HEK293 (cell line): ENCODE measurements around the gene EIF3B.

Source experiments
- CTCF ChIA-PET: fragments of 350-600 bp; formaldehyde crosslinking; extraction: SDS; loops from one replicate; lab custom pipeline; 2021; ENCODE audit warnings: antibody characterized with exemption; lab: Yijun Ruan, JAX
- POLR2A ChIA-PET: fragments of 300-600 bp; formaldehyde crosslinking; extraction: SDS; loops from one replicate; lab custom pipeline; 2020; ENCODE audit warnings: antibody characterized with exemption, inconsistent platforms; lab: Yijun Ruan, JAX
- H3K27ac ChIP-seq: fragments of 200-500 bp; sonication (Bioruptor generic); 2 replicates; pipeline ENCODE4 v1.5.1; 2014; ENCODE audit warnings: low read depth, low read length, control low read depth, inconsistent platforms; ENCODE audit errors: extremely low read depth
- H3K36me3 ChIP-seq, 2 experiments: fragments of 200-500 bp in 1 of 2; sonication (Bioruptor generic) in 1 of 2; 1 replicate in 1 of 2; 2 replicates in 1 of 2; pipeline ENCODE4 v1.5.1; 2014 to 2017; ENCODE audit warnings: inconsistent platforms in 2 of 2, low read length in 2 of 2; ENCODE audit not compliant: control insufficient read depth in 2 of 2, insufficient read depth in 1 of 2
- H3K4me1 ChIP-seq: fragments of 200-500 bp; sonication (Bioruptor generic); 2 replicates; pipeline ENCODE4 v1.5.1; 2014; ENCODE audit warnings: mild to moderate bottlenecking, low read length, inconsistent platforms; ENCODE audit not compliant: control insufficient read depth, insufficient read depth
- H3K4me3 ChIP-seq: 2 replicates; pipeline ENCODE4 v1.5.1; 2011; ENCODE audit warnings: low read depth, mild to moderate bottlenecking, control low read depth, low read length, moderate library complexity
- H3K9me3 ChIP-seq: fragments of 200-500 bp; sonication (Bioruptor generic); 2 replicates; pipeline ENCODE4 v1.5.1; 2014; ENCODE audit warnings: low read depth, low read length, inconsistent platforms; ENCODE audit not compliant: control insufficient read depth, insufficient read depth
- KLF1 ChIP-seq: fragments of 450-650 bp; formaldehyde crosslinking; IDR thresholded peaks from 2 replicates; pipeline ENCODE4 v1.5.1; 2016; ENCODE audit warnings: missing biosample characterization, missing genetic modification characterization
- KLF9 ChIP-seq: fragments of 450-650 bp; formaldehyde crosslinking; IDR thresholded peaks from 2 replicates; pipeline ENCODE4 v1.5.1; 2016; ENCODE audit warnings: missing biosample characterization, missing genetic modification characterization, low read depth
- ZBTB10 ChIP-seq: fragments of 450-650 bp; formaldehyde crosslinking; IDR thresholded peaks from 2 replicates; pipeline ENCODE4 v1.5.1; 2016; ENCODE audit warnings: missing biosample characterization, missing genetic modification characterization
- ZBTB17 ChIP-seq: fragments of 450-650 bp; formaldehyde crosslinking; IDR thresholded peaks from 2 replicates; pipeline ENCODE4 v1.5.1; 2016; ENCODE audit warnings: missing biosample characterization, missing genetic modification characterization
- ZEB2 ChIP-seq: fragments of 450-650 bp; formaldehyde crosslinking; IDR thresholded peaks from 2 replicates; pipeline ENCODE4 v1.5.1; 2016; ENCODE audit warnings: missing biosample characterization, missing genetic modification characterization
- ZNF214 ChIP-seq: fragments of 450-650 bp; formaldehyde crosslinking; IDR thresholded peaks from 2 replicates; pipeline ENCODE4 v1.5.1; 2017; ENCODE audit warnings: missing biosample characterization, mild to moderate bottlenecking, missing genetic modification characterization, borderline replicate concordance
- ZNF37A ChIP-seq: fragments of 450-650 bp; IDR thresholded peaks from 2 replicates; pipeline ENCODE4 v1.5.1; 2018; ENCODE audit warnings: missing biosample characterization, missing genetic modification characterization
- ZNF518A ChIP-seq: fragments of 450-650 bp; formaldehyde crosslinking; conservative IDR thresholded peaks from 2 replicates; pipeline ENCODE4 v1.5.1; 2016; ENCODE audit warnings: low read depth, missing biosample characterization, missing genetic modification characterization
- ZNF747 ChIP-seq: fragments of 450-650 bp; formaldehyde crosslinking; IDR thresholded peaks from 2 replicates; pipeline ENCODE4 v1.5.1; 2016; ENCODE audit warnings: missing biosample characterization, missing genetic modification characterization
- ZSCAN5A ChIP-seq: fragments of 450-650 bp; formaldehyde crosslinking; IDR thresholded peaks from 2 replicates; pipeline ENCODE4 v1.5.1; 2016; ENCODE audit warnings: missing biosample characterization, missing genetic modification characterization
- TF ChIP-seq, protein P1 (sequence below): fragments of 450-650 bp; formaldehyde crosslinking; IDR thresholded peaks from 2 replicates; pipeline ENCODE4 v1.5.1; 2016; ENCODE audit warnings: missing biosample characterization, missing genetic modification characterization

The EIF3B gene

DNA sequence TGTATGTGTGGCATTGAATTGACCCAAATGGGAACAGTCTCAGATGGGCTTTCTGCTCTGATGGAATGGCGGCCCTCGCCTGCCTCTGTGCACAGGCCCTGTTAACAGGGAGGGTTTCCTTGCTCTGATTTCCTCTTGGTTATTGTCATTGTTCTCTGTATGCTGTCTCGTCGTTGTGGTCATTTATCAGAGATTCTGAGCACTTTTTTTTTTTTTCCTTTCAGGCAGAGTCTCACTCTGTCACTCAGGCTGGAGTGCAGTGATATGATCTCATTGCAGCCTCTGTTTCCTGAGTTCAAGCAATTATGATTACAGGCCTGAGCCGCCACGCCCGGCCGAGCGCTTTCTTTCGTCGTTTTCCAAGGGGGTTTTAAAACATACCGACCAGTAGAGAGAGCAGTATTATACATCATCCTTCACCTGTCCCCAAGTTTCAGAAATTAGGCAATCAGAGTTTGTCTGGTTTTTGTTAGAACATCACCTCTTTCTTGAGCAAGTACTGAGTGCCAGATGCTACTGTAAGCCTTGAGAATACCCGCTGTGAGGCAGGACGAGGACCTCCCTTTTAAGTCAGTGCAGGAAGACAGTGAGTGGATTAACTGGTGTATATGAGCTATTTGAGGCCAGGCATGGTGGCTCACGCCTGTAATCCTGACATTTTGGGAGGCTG, 55.3 kb downstream of the EIF3B start (continued):
- TF ChIP-seq ZBTB17 (tag by site-specific recombination) (peak; percentile 72), ZNF214 (tag by site-specific recombination) (no peak), ZNF747 (no peak), ZEB2 (tag by site-specific recombination) (peak; percentile 51; the same call in 1 of the 2 replicates)
- TF ChIP-seq, protein P1, sequence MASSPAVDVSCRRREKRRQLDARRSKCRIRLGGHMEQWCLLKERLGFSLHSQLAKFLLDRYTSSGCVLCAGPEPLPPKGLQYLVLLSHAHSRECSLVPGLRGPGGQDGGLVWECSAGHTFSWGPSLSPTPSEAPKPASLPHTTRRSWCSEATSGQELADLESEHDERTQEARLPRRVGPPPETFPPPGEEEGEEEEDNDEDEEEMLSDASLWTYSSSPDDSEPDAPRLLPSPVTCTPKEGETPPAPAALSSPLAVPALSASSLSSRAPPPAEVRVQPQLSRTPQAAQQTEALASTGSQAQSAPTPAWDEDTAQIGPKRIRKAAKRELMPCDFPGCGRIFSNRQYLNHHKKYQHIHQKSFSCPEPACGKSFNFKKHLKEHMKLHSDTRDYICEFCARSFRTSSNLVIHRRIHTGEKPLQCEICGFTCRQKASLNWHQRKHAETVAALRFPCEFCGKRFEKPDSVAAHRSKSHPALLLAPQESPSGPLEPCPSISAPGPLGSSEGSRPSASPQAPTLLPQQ (tag by site-specific recombination), result no peak
- TF ChIP-seq, all 188 proteins: peak for 10

DNA sequence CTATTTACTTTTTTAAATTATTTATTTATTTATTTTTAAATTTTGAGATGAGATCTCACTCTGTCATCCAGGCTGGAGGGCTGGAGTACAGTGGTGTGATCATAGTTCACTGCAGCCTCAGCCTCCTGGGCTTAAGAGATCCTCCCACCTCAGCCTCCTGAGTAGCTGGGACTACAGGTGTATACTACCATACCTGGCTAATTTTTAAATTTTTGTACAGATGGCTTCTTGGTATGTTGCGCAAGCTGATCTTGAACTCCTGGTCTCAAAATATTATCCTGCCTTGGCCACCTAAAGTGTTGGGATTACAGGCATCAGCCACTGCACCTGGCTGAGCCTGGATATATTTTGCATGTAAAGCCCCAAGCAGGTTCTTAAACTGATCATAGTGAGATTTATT, 56.4 kb downstream of the EIF3B start:
- H3K27ac ChIP-seq, result no peak overlapping the region

More for the DNA sequence above, 56.4 kb downstream of the EIF3B start:
- TF ChIP-seq ZNF518A (tag by site-specific recombination) (no peak), KLF9 (tag by site-specific recombination) (no peak), ZNF214 (tag by site-specific recombination) (no peak), KLF1 (tag by site-specific recombination) (no peak), ZNF37A (tag by site-specific recombination) (no peak), ZSCAN5A (tag by site-specific recombination) (no peak), ZBTB10 (no peak)
- ChIA-PET POLR2A (interaction anchor here (1.1 kb wide), 1 partner anchor 11 kb away, joined by 3 read pairs; no protein-coding TSS in a partner anchor), CTCF (interaction anchor here (1.2 to 2.1 kb wide), 3 partner anchors 10 to 40 kb away, joined by 3 to 10 read pairs (median 5); no protein-coding TSS in a partner anchor)
- Histone ChIP-seq H3K36me3 (no peaks in the 10 kb centered on the region), H3K9me3 (no peaks in the 10 kb centered on the region), H3K4me1 (peaks cover 29% of the 10 kb centered on the region), H3K4me3 (no peak overlapping the region)
